ENCODE results near the gene IDUA. TPM values are rescaled to one million over a fixed set of nuclear protein-coding genes. Genes with fewer than 3 reads are reported as not detected.

The IDUA gene
- total and polyA plus RNA-seq, 2 donors (not counting 1 experiment from before 2014, with no cell fraction given), result 57.0 to 67.4 TPM

GRCh38 chr4:1029529-1029928, 42.7 kb downstream of the IDUA start:
- ATAC-seq (ENCODE audit: low read depth) (no peak), DNase-seq (no peak)
- TF ChIP-seq CTCF (IDR thresholded peaks at IDR 0.05) (no peak), EZH2 (IDR thresholded peaks at IDR 0.05; ENCODE audit: borderline replicate concordance, insufficient read depth, low read depth, low read length, poor library complexity, severe bottlenecking) (no peak)
- H3K27me3 Mint-ChIP-seq, result no peaks in the 10 kb centered on the region
- Histone ChIP-seq H3K79me2 (ENCODE audit: control insufficient read depth, insufficient read depth, low read length) (no peaks in the 10 kb centered on the region), H2AFZ (ENCODE audit: insufficient read depth, low read depth, low read length, poor library complexity, severe bottlenecking) (no peak overlapping the region), H3K36me3 (replicated peaks in 1 of 2; ENCODE audit: control extremely low read depth in 1 of 2, control insufficient read depth in 1 of 2, extremely low read depth in 1 of 2, insufficient read depth in 2 of 2, low read length in 1 of 2) (peaks cover 0 to 2% of the 10 kb centered on the region in 2 experiments), H3K9me3 (ENCODE audit: control extremely low read depth in 1 of 3, control insufficient read depth in 2 of 3, insufficient read depth in 1 of 3, low read length in 2 of 3) (peaks cover 0 to 6% (median 0%) of the 10 kb centered on the region in 3 donors), H3K4me1 (ENCODE audit: control insufficient read depth in 2 of 2, insufficient read depth in 2 of 2, low read length in 2 of 2) (peaks cover 8 to 16% of the 10 kb centered on the region in 2 donors), H3K4me3 (ENCODE audit: control extremely low read depth in 1 of 5, extremely low read depth in 1 of 5, insufficient read depth in 1 of 5, low read depth in 2 of 5, low read length in 4 of 5) (no peak overlapping the region), H4K20me1 (ENCODE audit: control insufficient read depth, insufficient read depth, low read length, poor library complexity, severe bottlenecking) (no peaks in the 10 kb centered on the region), H3K4me2 (replicated peaks; ENCODE audit: low read depth, low read length, poor library complexity, severe bottlenecking) (no peak overlapping the region), H3K27ac (ENCODE audit: low read length in 2 of 2) (no peak overlapping the region), H3K9ac (ENCODE audit: low read length) (no peak overlapping the region), H3K27me3 (replicated peaks in 1 of 4; ENCODE audit: control extremely low read depth in 1 of 4, control insufficient read depth in 3 of 4, insufficient read depth in 4 of 4, low read length in 3 of 4) (peaks cover 0 to 29% (median 0%) of the 10 kb centered on the region in 4 experiments)
- CTCF ChIA-PET, result no interaction called here
- H3K27ac Mint-ChIP-seq, result no peak overlapping the region
- peaks cover 18% of the 10 kb centered on the region for H3K4me1 Mint-ChIP-seq
- no peak overlapping the region for H3K4me3 Mint-ChIP-seq
- no peaks in the 10 kb centered on the region for H3K9me3 Mint-ChIP-seq (ENCODE audit: insufficient read depth)
- 77% methylated on average over 17 of the region's 17 CpGs for WGBS (ENCODE audit: insufficient coverage)
- POLR2A ChIA-PET, result no interaction called here
- intact Hi-C loops (cut with micrococcal nuclease), result no loop called here

- no peaks in the 10 kb centered on the region for H4K20me1 ChIP-seq (ENCODE audit: control insufficient read depth, insufficient read depth, low read length, poor library complexity, severe bottlenecking)
- Mint-ChIP-seq H3K9me3 (ENCODE audit: insufficient read depth) (no peaks in the 10 kb centered on the region), H3K27me3 (no peaks in the 10 kb centered on the region), H3K27ac (no peak overlapping the region), H3K4me3 (no peak overlapping the region), H3K4me1 (peaks cover 17% of the 10 kb centered on the region)
- peaks cover 0 to 2% of the 10 kb centered on the region in 2 experiments for H3K36me3 ChIP-seq (replicated peaks in 1 of 2; ENCODE audit: control extremely low read depth in 1 of 2, control insufficient read depth in 1 of 2, extremely low read depth in 1 of 2, insufficient read depth in 2 of 2, low read length in 1 of 2)
- H3K9me3 ChIP-seq (ENCODE audit: control extremely low read depth in 1 of 3, control insufficient read depth in 2 of 3, insufficient read depth in 1 of 3, low read length in 2 of 3), result peaks cover 0 to 6% (median 0%) of the 10 kb centered on the region in 3 donors
- H3K27me3 ChIP-seq (replicated peaks in 1 of 4; ENCODE audit: control extremely low read depth in 1 of 4, control insufficient read depth in 3 of 4, insufficient read depth in 4 of 4, low read length in 3 of 4), result peaks cover 0 to 29% (median 0%) of the 10 kb centered on the region in 4 experiments
- intact Hi-C loops (cut with micrococcal nuclease), result no loop called here
- no peaks in the 10 kb centered on the region for H3K79me2 ChIP-seq (ENCODE audit: control insufficient read depth, insufficient read depth, low read length)
- no peak overlapping the region for H3K9ac ChIP-seq (ENCODE audit: low read length)
- H3K4me2 ChIP-seq (replicated peaks; ENCODE audit: low read depth, low read length, poor library complexity, severe bottlenecking), result no peak overlapping the region
- ATAC-seq (ENCODE audit: low read depth), result no peak
- no peak overlapping the region for H3K27ac ChIP-seq (ENCODE audit: low read length in 2 of 2)
- CTCF ChIA-PET, result no interaction called here
- no peak overlapping the region for H3K4me3 ChIP-seq (ENCODE audit: control extremely low read depth in 1 of 5, extremely low read depth in 1 of 5, insufficient read depth in 1 of 5, low read depth in 2 of 5, low read length in 4 of 5)
- no peak for DNase-seq
- no peak for TF ChIP-seq CTCF (IDR thresholded peaks at IDR 0.05)
- WGBS (ENCODE audit: insufficient coverage), result 80% methylated on average over 12 of the region's 12 CpGs
- peaks cover 8 to 16% of the 10 kb centered on the region in 2 donors for H3K4me1 ChIP-seq (ENCODE audit: control insufficient read depth in 2 of 2, insufficient read depth in 2 of 2, low read length in 2 of 2)
- no peak overlapping the region for H2AFZ ChIP-seq (ENCODE audit: insufficient read depth, low read depth, low read length, poor library complexity, severe bottlenecking)
- POLR2A ChIA-PET, result no interaction called here
Observed at GRCh38 chr4:1030031-1030430, 43.2 kb downstream of the IDUA start.

Measured in B cell (primary cell).